Coronary artery (tissue), 2 donors: Measurements from ENCODE around the gene WNK2.
A peak's percentile ranks its signal among the peaks of the same experiment; 100 is the strongest.

Experiments
- DNase-seq: peaks from one replicate; pipeline ENCODE4 v3.0.0-alpha.2; 2017; ENCODE audit warnings: low spot score
- H3K27ac ChIP-seq, 2 donors: fragments of 200-600 bp; sonication (generic); one replicate each; pipeline ENCODE4 v1.5.1; 2016 to 2019
- H3K4me3 ChIP-seq: fragments of 200-600 bp; sonication (generic); 2 replicates; pipeline ENCODE4 v1.5.1; 2016; ENCODE audit warnings: mild to moderate bottlenecking, moderate library complexity
- TF ChIP-seq, protein P1 (sequence below): fragments of 200-600 bp; sonication (generic); IDR thresholded peaks from one replicate; pipeline ENCODE4 v1.5.1; 2019; ENCODE audit warnings: antibody characterized with exemption

WNK2 gene

GRCh38 chr9:93183663-93184431 lies at the start of gene WNK2:
WNK2 (plus strand) TSS chr9:93184139; CDS start chr9:93184930, 791 bp downstream.
- DNase-seq: no peak
- TF ChIP-seq, protein P1, sequence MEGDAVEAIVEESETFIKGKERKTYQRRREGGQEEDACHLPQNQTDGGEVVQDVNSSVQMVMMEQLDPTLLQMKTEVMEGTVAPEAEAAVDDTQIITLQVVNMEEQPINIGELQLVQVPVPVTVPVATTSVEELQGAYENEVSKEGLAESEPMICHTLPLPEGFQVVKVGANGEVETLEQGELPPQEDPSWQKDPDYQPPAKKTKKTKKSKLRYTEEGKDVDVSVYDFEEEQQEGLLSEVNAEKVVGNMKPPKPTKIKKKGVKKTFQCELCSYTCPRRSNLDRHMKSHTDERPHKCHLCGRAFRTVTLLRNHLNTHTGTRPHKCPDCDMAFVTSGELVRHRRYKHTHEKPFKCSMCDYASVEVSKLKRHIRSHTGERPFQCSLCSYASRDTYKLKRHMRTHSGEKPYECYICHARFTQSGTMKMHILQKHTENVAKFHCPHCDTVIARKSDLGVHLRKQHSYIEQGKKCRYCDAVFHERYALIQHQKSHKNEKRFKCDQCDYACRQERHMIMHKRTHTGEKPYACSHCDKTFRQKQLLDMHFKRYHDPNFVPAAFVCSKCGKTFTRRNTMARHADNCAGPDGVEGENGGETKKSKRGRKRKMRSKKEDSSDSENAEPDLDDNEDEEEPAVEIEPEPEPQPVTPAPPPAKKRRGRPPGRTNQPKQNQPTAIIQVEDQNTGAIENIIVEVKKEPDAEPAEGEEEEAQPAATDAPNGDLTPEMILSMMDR: no peak
- Histone ChIP-seq H3K27ac (no peak within 1 kb of the TSS), H3K4me3 (peak within 1 kb of the TSS; percentile 76)

GRCh38 chr9:93134740-93135444 lies 49.0 kb upstream of the WNK2 start:
- TF ChIP-seq, protein P1: no peak
- Histone ChIP-seq H3K27ac (peak overlapping the region; percentile 93 to 99), H3K4me3 (peak overlapping the region; percentile 83)
- DNase-seq: no peak

GRCh38 chr9:93136011-93136440 lies 47.9 kb upstream of the WNK2 start:
- H3K4me3 ChIP-seq: no peak overlapping the region
- TF ChIP-seq, protein P1: no peak
- DNase-seq: no peak
- H3K27ac ChIP-seq: peak overlapping the region in 1 of 2 donors; percentile 5

GRCh38 chr9:93137362-93137761 lies 46.6 kb upstream of the WNK2 start:
- Histone ChIP-seq H3K4me3 (no peak overlapping the region), H3K27ac (no peak overlapping the region)
- TF ChIP-seq, protein P1: no peak
- no peak for DNase-seq

- TF ChIP-seq, protein P1: no peak
- Histone ChIP-seq H3K4me3 (no peak overlapping the region), H3K27ac (no peak overlapping the region)
- no peak for DNase-seq
Observed at GRCh38 chr9:93138171-93138764, 45.7 kb upstream of the WNK2 start.

DNA sequence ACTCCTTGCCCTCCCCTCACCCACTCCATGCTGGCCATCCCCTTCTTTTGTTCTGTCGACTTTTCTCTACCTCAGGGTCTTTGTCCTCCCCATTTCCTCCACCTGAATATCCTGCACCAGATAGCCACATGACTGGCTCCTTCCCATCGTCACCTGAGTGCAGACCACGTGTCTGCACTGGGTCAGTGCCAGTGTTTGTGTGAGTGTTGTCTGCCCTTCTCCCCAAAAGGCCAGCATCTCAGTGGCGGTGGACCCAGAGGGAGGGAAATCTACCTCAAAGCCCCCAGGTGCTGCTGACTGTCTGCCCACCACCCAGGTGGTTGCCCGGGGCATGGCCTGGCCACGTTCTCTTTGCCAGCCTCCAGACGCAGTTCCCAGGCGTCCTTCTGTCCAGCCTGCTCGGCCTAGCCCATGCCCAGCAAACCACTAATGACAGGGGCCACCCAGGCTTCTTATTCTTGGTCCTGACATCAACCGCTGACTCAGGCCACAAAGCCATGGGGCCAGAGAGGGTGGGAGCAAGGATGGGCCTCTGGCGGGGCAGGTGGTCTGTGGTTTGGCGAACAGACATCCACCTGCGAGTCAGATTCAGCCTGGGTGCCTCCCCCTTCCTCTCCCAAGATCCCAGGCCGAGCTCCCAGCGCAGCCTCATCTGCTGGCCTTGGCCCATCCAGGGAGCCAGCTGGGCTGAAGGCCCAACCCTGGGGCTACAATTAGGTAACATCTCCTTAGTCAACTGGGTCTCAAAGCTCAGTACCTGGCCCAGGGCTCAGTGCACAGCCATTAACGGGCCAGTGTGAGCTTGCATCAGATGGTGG lies 44.4 kb upstream of the WNK2 start:
- no peak for DNase-seq
- Histone ChIP-seq H3K27ac (no peak overlapping the region), H3K4me3 (no peak overlapping the region)
- TF ChIP-seq, protein P1: no peak
